Neuronal stem cell (in vitro differentiated cells): Measurements from ENCODE around the gene DIS3.

Experiments
- DNase-seq: peaks from one replicate; pipeline ENCODE4 v3.0.0-alpha.2; 2013; ENCODE audit warnings: low spot score
- H2AFZ ChIP-seq: one replicate; pipeline ENCODE4 v1.6.1; 2013; ENCODE audit warnings: mild to moderate bottlenecking, low read length, inconsistent platforms
- H2AK5ac ChIP-seq: 2 replicates; pipeline ENCODE4 v1.6.1; 2013; ENCODE audit warnings: low read depth, mild to moderate bottlenecking, inconsistent platforms, low read length, moderate library complexity, mixed read lengths
- H2BK120ac ChIP-seq: 2 replicates; pipeline ENCODE4 v1.6.1; 2013; ENCODE audit warnings: low read depth, mild to moderate bottlenecking, inconsistent platforms, low read length, moderate library complexity, mixed read lengths
- H2BK12ac ChIP-seq: one replicate; pipeline ENCODE4 v1.6.1; 2013; ENCODE audit warnings: low read length, inconsistent platforms
- H2BK15ac ChIP-seq: 2 replicates; pipeline ENCODE4 v1.6.1; 2013; ENCODE audit warnings: mild to moderate bottlenecking, low read length, inconsistent platforms, mixed read lengths
- H2BK5ac ChIP-seq: one replicate; pipeline ENCODE4 v1.6.1; 2013; ENCODE audit warnings: inconsistent platforms, mild to moderate bottlenecking, low read length, moderate library complexity
- H3K14ac ChIP-seq: one replicate; pipeline ENCODE4 v1.6.1; 2013; ENCODE audit warnings: low read length, inconsistent platforms
- H3K18ac ChIP-seq: 2 replicates; pipeline ENCODE4 v1.6.1; 2013; ENCODE audit warnings: low read length, inconsistent platforms
- H3K23ac ChIP-seq: 2 replicates; pipeline ENCODE4 v1.6.1; 2013; ENCODE audit warnings: low read depth, mild to moderate bottlenecking, mixed read lengths, low read length, inconsistent platforms; ENCODE audit not compliant: poor library complexity
- H3K27ac ChIP-seq: replicated peaks from 3 replicates; pipeline ENCODE4 v1.5.1; 2013; ENCODE audit warnings: low read length, inconsistent platforms
- H3K27me3 ChIP-seq, 3 experiments: 2 replicates each; pipeline ENCODE4 v1.6.1; 2013; ENCODE audit warnings: low read length in 3 of 3, mild to moderate bottlenecking in 2 of 3, inconsistent platforms in 1 of 3, low read depth in 1 of 3, mixed read lengths in 1 of 3, moderate library complexity in 1 of 3; ENCODE audit not compliant: control insufficient read depth in 3 of 3, insufficient read depth in 3 of 3
- H3K36me3 ChIP-seq, 2 donors: replicated peaks in 1 of 2; 2 replicates each; pipeline ENCODE4 v1.6.1; 2013; ENCODE audit warnings: low read length in 2 of 2; ENCODE audit not compliant: control insufficient read depth in 2 of 2, insufficient read depth in 2 of 2
- H3K4ac ChIP-seq: 2 replicates; pipeline ENCODE4 v1.6.1; 2013; ENCODE audit warnings: inconsistent platforms, mild to moderate bottlenecking, low read length, moderate library complexity
- H3K4me1 ChIP-seq, 2 donors: 1 replicate in 1 of 2; 2 replicates in 1 of 2; pipeline ENCODE4 v1.6.1; 2013; ENCODE audit warnings: low read length in 2 of 2, low read depth in 1 of 2; ENCODE audit not compliant: control insufficient read depth in 2 of 2, insufficient read depth in 1 of 2
- H3K4me2 ChIP-seq: one replicate; pipeline ENCODE4 v1.6.1; 2013; ENCODE audit warnings: mild to moderate bottlenecking, low read length, inconsistent platforms; ENCODE audit not compliant: insufficient read depth, poor library complexity, severe bottlenecking
- H3K4me3 ChIP-seq, 2 donors: 2 replicates each; pipeline ENCODE4 v1.5.1; 2013; ENCODE audit warnings: low read length in 2 of 2, mild to moderate bottlenecking in 2 of 2, inconsistent platforms in 1 of 2, moderate library complexity in 1 of 2
- H3K79me1 ChIP-seq: one replicate; pipeline ENCODE4 v1.6.1; 2013; ENCODE audit warnings: low read depth, mild to moderate bottlenecking, inconsistent platforms, low read length, moderate library complexity
- H3K9ac ChIP-seq: one replicate; pipeline ENCODE4 v1.6.1; 2013; ENCODE audit warnings: mild to moderate bottlenecking, low read depth, low read length, inconsistent platforms; ENCODE audit not compliant: poor library complexity
- H3K9me3 ChIP-seq, 2 donors: replicated peaks in 1 of 2; 2 replicates each; pipeline versions ENCODE3 to v1.6.1; 2013; ENCODE audit warnings: low read length in 2 of 2, mild to moderate bottlenecking in 2 of 2, inconsistent platforms in 1 of 2, low read depth in 1 of 2, mixed read lengths in 1 of 2, moderate library complexity in 1 of 2; ENCODE audit not compliant: control insufficient read depth in 2 of 2, insufficient read depth in 1 of 2
- H4K8ac ChIP-seq: one replicate; pipeline ENCODE4 v1.6.1; 2013; ENCODE audit warnings: low read depth, mild to moderate bottlenecking, inconsistent platforms, low read length, moderate library complexity
- H4K91ac ChIP-seq: one replicate; pipeline ENCODE4 v1.6.1; 2013; ENCODE audit warnings: low read length, low read depth, mild to moderate bottlenecking, inconsistent platforms; ENCODE audit not compliant: poor library complexity
- WGBS, 2 donors: extraction: QIAGEN DNeasy Blood & Tissue Kit; methylation state at CpG; one replicate each; pipeline ENCODE4 v1.1.7; 2013; ENCODE audit warnings: missing lambda C conversion rate in 2 of 2, mixed read lengths in 1 of 2; ENCODE audit not compliant: insufficient read length in 2 of 2, insufficient replicate concordance in 1 of 2; ENCODE audit errors: extremely low coverage in 2 of 2; 5-methylcytosine and 5-hydroxymethylcytosine counted together

DIS3 gene

DNA sequence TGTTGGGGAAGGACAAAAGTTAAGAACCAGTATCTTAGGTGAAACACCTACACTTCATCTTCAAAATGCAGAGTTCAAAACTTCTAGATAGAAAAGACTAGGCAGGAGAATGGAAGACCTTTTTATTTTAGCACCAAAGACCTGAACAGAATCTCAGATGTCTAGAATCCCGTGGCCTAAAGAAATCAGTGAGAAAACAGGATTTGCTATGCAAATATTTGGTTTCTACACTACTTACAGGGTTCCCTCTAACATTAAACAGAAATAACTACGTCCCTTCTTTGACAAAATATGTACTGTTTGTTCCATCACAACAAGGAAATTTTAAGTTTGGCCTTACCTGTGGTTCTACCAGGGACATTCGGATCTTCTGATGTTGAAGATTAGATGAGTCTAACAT, 21.5 kb downstream of the DIS3 start:
- Histone ChIP-seq H4K8ac (no peak overlapping the region), H3K14ac (no peak overlapping the region), H3K79me1 (no peaks in the 10 kb centered on the region), H2AK5ac (no peak overlapping the region), H2AFZ (no peak overlapping the region), H3K18ac (no peak overlapping the region), H3K4me2 (no peak overlapping the region), H4K91ac (no peak overlapping the region), H3K4ac (no peak overlapping the region), H3K36me3 (peaks cover 16 to 99% of the 10 kb centered on the region in 2 donors), H3K27me3 (no peaks in the 10 kb centered on the region), H3K27ac (no peak overlapping the region), H2BK120ac (no peak overlapping the region), H2BK5ac (no peak overlapping the region), H3K9me3 (no peaks in the 10 kb centered on the region), H3K23ac (no peak overlapping the region), H2BK12ac (no peak overlapping the region), H3K4me1 (no peaks in the 10 kb centered on the region), H3K9ac (no peak overlapping the region), H3K4me3 (no peak overlapping the region), H2BK15ac (no peak overlapping the region)
- no CpG with 5 or more reads among the region's 3 CpGs for WGBS, 2 donors
- DNase-seq = no peak

DNA sequence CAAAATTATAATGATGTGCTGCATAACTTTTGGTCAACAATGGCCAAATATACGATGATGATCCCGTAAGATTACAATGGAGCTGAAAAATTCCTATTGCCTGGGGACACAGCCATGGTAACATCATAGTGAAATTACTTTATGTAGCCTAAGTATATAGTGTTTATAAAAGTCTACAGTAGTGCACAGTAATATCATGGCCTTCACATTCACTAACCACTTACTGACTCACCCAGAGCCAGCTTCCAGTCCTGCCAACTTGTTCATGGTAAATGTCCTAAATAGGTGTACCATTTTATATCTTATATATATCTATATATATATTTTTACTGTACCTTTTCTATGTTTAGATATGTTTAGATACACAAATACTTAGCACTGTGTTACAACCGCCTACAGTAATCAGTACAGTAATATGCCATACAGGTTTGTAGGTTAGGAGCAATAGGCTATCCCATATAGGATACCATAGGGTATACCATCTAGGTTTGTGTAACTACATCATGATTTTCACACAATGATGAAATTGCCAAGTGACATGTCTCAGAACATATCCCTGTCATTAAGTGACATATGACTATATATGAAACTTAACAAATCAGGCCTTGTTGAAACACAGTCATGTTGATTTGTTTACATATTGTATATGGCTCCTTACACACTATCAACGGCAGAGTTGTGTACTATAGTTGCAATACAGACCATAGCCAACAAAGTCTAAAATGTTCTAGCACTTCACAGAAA, 23.7 kb downstream of the DIS3 start:
- no peak overlapping the region for H4K8ac ChIP-seq
- H3K4me3 ChIP-seq = no peak overlapping the region
- no peaks in the 10 kb centered on the region for H3K4me1 ChIP-seq
- H3K18ac ChIP-seq = no peak overlapping the region
- peaks cover 14 to 99% of the 10 kb centered on the region in 2 donors for H3K36me3 ChIP-seq
- no peak for DNase-seq
- no peak overlapping the region for H2AFZ ChIP-seq
- no peaks in the 10 kb centered on the region for H3K9me3 ChIP-seq
- H2BK15ac ChIP-seq = no peak overlapping the region
- no peak overlapping the region for H3K14ac ChIP-seq
- H3K9ac ChIP-seq = no peak overlapping the region
- no peaks in the 10 kb centered on the region for H3K27me3 ChIP-seq
- no peaks in the 10 kb centered on the region for H3K79me1 ChIP-seq
- no peak overlapping the region for H2BK120ac ChIP-seq
- no peak overlapping the region for H2AK5ac ChIP-seq
- no CpG with 5 or more reads among the region's 4 CpGs for WGBS, 2 donors
- no peak overlapping the region for H3K23ac ChIP-seq
- no peak overlapping the region for H4K91ac ChIP-seq
- no peak overlapping the region for H3K4ac ChIP-seq
- H3K4me2 ChIP-seq = no peak overlapping the region
- no peak overlapping the region for H2BK12ac ChIP-seq
- H3K27ac ChIP-seq = no peak overlapping the region
- H2BK5ac ChIP-seq = no peak overlapping the region

- Histone ChIP-seq H2BK12ac (no peak overlapping the region), H3K9ac (no peak overlapping the region), H3K9me3 (peaks cover 0 to 10% of the 10 kb centered on the region in 2 donors), H2BK15ac (no peak overlapping the region), H3K27me3 (no peaks in the 10 kb centered on the region), H4K8ac (no peak overlapping the region), H3K36me3 (peaks cover 11 to 99% of the 10 kb centered on the region in 2 donors), H3K4me2 (no peak overlapping the region), H3K18ac (no peak overlapping the region), H3K4me1 (no peaks in the 10 kb centered on the region), H2AFZ (no peak overlapping the region), H2BK5ac (no peak overlapping the region), H3K23ac (no peak overlapping the region), H3K27ac (no peak overlapping the region), H2AK5ac (no peak overlapping the region), H3K14ac (no peak overlapping the region), H4K91ac (no peak overlapping the region), H3K79me1 (no peaks in the 10 kb centered on the region), H3K4me3 (no peak overlapping the region), H2BK120ac (no peak overlapping the region), H3K4ac (no peak overlapping the region)
- no CpG with 5 or more reads among the region's 6 CpGs for WGBS, 2 donors
- DNase-seq = no peak
Observed at GRCh38 chr13:72754111-72754510, 27.6 kb downstream of the DIS3 start.

DNA sequence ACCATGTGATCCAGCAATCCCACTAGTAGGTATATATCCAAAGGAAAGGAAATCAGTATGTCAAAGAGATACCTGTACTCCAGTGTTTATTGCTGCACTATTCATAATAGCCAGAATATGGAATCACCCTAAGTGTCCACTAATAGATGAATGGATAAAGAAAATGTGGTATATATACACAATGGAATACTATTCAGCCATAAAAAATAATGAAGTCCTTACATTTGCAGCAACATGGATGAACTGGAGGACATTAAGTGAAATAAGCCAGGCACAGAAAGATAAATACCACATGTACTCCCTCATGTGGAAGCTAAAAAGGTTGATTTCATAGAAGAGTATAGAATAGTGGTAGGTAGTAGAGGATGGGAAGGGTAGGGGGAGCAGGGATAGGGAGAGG, 30.5 kb downstream of the DIS3 start:
- H3K14ac ChIP-seq = no peak overlapping the region
- H3K23ac ChIP-seq = no peak overlapping the region
- H3K9me3 ChIP-seq = peaks cover 0 to 10% of the 10 kb centered on the region in 2 donors
- no peak overlapping the region for H3K27ac ChIP-seq
- H3K4ac ChIP-seq = no peak overlapping the region
- no peak overlapping the region for H2BK120ac ChIP-seq
- no peak overlapping the region for H3K9ac ChIP-seq
- no peaks in the 10 kb centered on the region for H3K79me1 ChIP-seq
- H2AK5ac ChIP-seq = no peak overlapping the region
- H2BK12ac ChIP-seq = no peak overlapping the region
- no peaks in the 10 kb centered on the region for H3K4me1 ChIP-seq
- H4K91ac ChIP-seq = no peak overlapping the region
- no peak overlapping the region for H4K8ac ChIP-seq
- H2AFZ ChIP-seq = no peak overlapping the region
- H2BK15ac ChIP-seq = no peak overlapping the region
- no peak for DNase-seq
- no peaks in the 10 kb centered on the region for H3K27me3 ChIP-seq
- no peak overlapping the region for H2BK5ac ChIP-seq
- peaks cover 12 to 100% of the 10 kb centered on the region in 2 donors for H3K36me3 ChIP-seq
- H3K18ac ChIP-seq = no peak overlapping the region
- no peak overlapping the region for H3K4me3 ChIP-seq
- no peak overlapping the region for H3K4me2 ChIP-seq
